OCI-LY1 (cell line): Measurements from ENCODE around the gene MXI1.
A peak's percentile ranks its signal among the peaks of the same experiment; 100 is the strongest.

Experiments
- H2AFZ ChIP-seq: fragments of 200-600 bp; sonication (generic), shearing (Covaris generic); 2 replicates; pipeline ENCODE4 v1.6.0; 2014; ENCODE audit warnings: antibody characterized with exemption, mild to moderate bottlenecking, low read length
- H3F3A ChIP-seq: fragments of 200-600 bp; sonication (generic), shearing (Covaris generic); 2 replicates; pipeline ENCODE4 v1.6.0; 2014; ENCODE audit warnings: mild to moderate bottlenecking, antibody characterized with exemption, low read length, moderate library complexity; ENCODE audit not compliant: insufficient read depth
- H3K27ac ChIP-seq: fragments of 200-600 bp; sonication (generic); 2 replicates; pipeline ENCODE4 v1.5.1; 2014; ENCODE audit warnings: low read length, mixed run types, mild to moderate bottlenecking, low read depth; ENCODE audit not compliant: poor library complexity, severe bottlenecking
- H3K27me3 ChIP-seq: fragments of 200-600 bp; sonication (generic); 2 replicates; pipeline ENCODE4 v1.6.0; 2014; ENCODE audit warnings: antibody characterized with exemption, mild to moderate bottlenecking, low read length, moderate library complexity; ENCODE audit not compliant: insufficient read depth
- H3K36me3 ChIP-seq: fragments of 200-600 bp; sonication (generic); 2 replicates; pipeline ENCODE4 v1.6.1; 2014; ENCODE audit warnings: mild to moderate bottlenecking, antibody characterized with exemption, low read length, moderate library complexity, mixed read lengths; ENCODE audit not compliant: insufficient read depth
- H3K4me1 ChIP-seq: fragments of 200-600 bp; sonication (generic); 2 replicates; pipeline ENCODE4 v1.5.1; 2014; ENCODE audit warnings: mild to moderate bottlenecking, low read length, moderate library complexity; ENCODE audit not compliant: insufficient read depth, severe bottlenecking
- H3K4me2 ChIP-seq: fragments of 200-600 bp; sonication (generic), shearing (Covaris generic); 2 replicates; pipeline ENCODE4 v1.6.1; 2014; ENCODE audit warnings: low read length
- H3K4me3 ChIP-seq: fragments of 200-600 bp; sonication (generic); 2 replicates; pipeline ENCODE4 v1.5.1; 2014; ENCODE audit warnings: low read length, low read depth, mild to moderate bottlenecking, mixed read lengths; ENCODE audit not compliant: poor library complexity, severe bottlenecking
- H3K79me2 ChIP-seq: fragments of 200-600 bp; shearing (Covaris generic); 2 replicates; pipeline ENCODE4 v1.6.1; 2016; ENCODE audit warnings: mixed run types, low read length, mixed read lengths; ENCODE audit not compliant: insufficient read depth
- H3K9ac ChIP-seq: fragments of 200-600 bp; sonication (generic), shearing (Covaris generic); 2 replicates; pipeline ENCODE4 v1.6.1; 2014; ENCODE audit warnings: mild to moderate bottlenecking, low read length, mixed read lengths
- H3K9me2 ChIP-seq: fragments of 200-600 bp; sonication (generic), shearing (Covaris generic); 2 replicates; pipeline ENCODE4 v1.6.1; 2014; ENCODE audit warnings: low read depth, mild to moderate bottlenecking, low read length, mixed read lengths
- H3K9me3 ChIP-seq: fragments of 200-600 bp; shearing (Covaris generic); 2 replicates; pipeline ENCODE4 v1.6.1; 2014; ENCODE audit warnings: low read length, mixed read lengths
- H4K20me1 ChIP-seq: fragments of 200-600 bp; sonication (generic), shearing (Covaris generic); 2 replicates; pipeline ENCODE4 v1.6.0; 2016; ENCODE audit warnings: mild to moderate bottlenecking, low read length; ENCODE audit not compliant: insufficient read depth
- EZH2 ChIP-seq: fragments of 200-600 bp; sonication (generic), shearing (Covaris generic); IDR thresholded peaks from 2 replicates; pipeline ENCODE4 v1.8.0; 2017; ENCODE audit warnings: borderline replicate concordance, mixed run types, mild to moderate bottlenecking, antibody characterized with exemption, low read length, moderate library complexity, mixed read lengths
- TF ChIP-seq, protein P1 (sequence below): fragments of 200-600 bp; sonication (generic), shearing (Covaris generic); IDR thresholded peaks from 2 replicates; pipeline ENCODE4 v1.5.1; 2017; ENCODE audit warnings: mild to moderate bottlenecking, antibody characterized with exemption, low read length, moderate library complexity, mixed read lengths

Gene MXI1

DNA sequence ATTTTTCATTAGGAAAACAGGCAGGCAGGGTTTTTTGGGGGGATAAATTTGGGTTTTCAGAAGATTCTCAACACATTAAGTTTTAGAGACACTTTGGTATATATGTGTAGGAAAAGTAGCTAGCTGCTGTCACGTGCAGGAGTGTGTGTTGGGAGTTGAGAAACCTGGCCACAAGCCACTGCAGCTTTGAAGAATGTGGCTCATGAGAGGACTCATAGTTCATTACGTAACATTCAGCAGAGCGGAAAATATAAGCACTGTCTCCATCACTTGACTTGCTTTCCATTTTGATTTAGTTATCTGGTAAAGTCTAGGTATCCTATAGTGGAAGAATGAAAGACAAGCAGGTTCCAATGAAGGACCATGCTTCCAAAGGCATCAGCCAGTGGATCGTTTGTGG lies 66.1 kb downstream of the MXI1 start:
- H3K27ac ChIP-seq, result peak overlapping the region; percentile 84
- H3K4me1 ChIP-seq, result peaks cover 91% of the 10 kb centered on the region
- H3K4me2 ChIP-seq, result peak overlapping the region; percentile 42

DNA sequence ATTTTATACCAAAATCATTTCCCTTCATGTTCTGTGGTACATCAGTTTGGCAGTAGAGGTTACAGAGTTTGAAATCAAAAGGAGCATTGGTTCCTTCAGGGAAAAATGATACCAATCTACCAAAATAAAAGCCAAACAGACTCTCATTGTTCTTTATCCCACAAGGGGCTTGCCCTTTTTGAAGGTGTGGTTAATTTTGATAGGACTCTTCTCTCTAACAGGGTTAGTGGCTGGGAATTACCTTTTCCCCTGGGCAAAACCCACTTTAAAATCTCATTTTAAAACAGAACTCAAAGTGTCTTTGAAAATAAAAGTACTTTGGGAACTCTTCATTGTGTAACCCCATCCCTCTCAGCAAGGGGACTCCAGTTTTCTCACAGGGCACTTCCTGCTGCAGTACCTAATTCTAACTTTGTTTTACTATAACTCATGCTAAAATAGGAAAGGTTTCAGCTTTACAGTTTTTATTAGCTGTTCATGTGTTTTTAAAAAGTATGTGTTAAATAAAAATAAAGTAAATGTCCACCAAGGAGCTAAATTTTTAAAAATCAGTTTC lies 66.7 kb downstream of the MXI1 start:
- Histone ChIP-seq H3K9me2 (no peaks in the 10 kb centered on the region), H3K4me2 (peak overlapping the region; percentile 42), H3K27me3 (no peaks in the 10 kb centered on the region), H3K9ac (peak overlapping the region; percentile 27), H3F3A (peaks cover 4% of the 10 kb centered on the region; the same call in 1 of the 2 replicates), H3K9me3 (no peaks in the 10 kb centered on the region), H3K36me3 (no peaks in the 10 kb centered on the region), H4K20me1 (no peaks in the 10 kb centered on the region), H3K27ac (peak overlapping the region; percentile 84), H3K79me2 (no peaks in the 10 kb centered on the region), H2AFZ (no peak overlapping the region), H3K4me1 (peaks cover 91% of the 10 kb centered on the region), H3K4me3 (no peak overlapping the region)
- TF ChIP-seq EZH2, result no peak
- TF ChIP-seq, protein P1, sequence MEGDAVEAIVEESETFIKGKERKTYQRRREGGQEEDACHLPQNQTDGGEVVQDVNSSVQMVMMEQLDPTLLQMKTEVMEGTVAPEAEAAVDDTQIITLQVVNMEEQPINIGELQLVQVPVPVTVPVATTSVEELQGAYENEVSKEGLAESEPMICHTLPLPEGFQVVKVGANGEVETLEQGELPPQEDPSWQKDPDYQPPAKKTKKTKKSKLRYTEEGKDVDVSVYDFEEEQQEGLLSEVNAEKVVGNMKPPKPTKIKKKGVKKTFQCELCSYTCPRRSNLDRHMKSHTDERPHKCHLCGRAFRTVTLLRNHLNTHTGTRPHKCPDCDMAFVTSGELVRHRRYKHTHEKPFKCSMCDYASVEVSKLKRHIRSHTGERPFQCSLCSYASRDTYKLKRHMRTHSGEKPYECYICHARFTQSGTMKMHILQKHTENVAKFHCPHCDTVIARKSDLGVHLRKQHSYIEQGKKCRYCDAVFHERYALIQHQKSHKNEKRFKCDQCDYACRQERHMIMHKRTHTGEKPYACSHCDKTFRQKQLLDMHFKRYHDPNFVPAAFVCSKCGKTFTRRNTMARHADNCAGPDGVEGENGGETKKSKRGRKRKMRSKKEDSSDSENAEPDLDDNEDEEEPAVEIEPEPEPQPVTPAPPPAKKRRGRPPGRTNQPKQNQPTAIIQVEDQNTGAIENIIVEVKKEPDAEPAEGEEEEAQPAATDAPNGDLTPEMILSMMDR, result no peak

More for the DNA sequence above, 66.1 kb downstream of the MXI1 start:
- no peak for TF ChIP-seq EZH2
- TF ChIP-seq, protein P1, result no peak
- H3K79me2 ChIP-seq, result no peaks in the 10 kb centered on the region
- H3F3A ChIP-seq, result peaks cover 4% of the 10 kb centered on the region; the same call in 1 of the 2 replicates
- H3K27me3 ChIP-seq, result no peaks in the 10 kb centered on the region
- no peaks in the 10 kb centered on the region for H3K36me3 ChIP-seq
- no peak overlapping the region for H2AFZ ChIP-seq
- H4K20me1 ChIP-seq, result no peaks in the 10 kb centered on the region
- peak overlapping the region; percentile 5; the same call in 1 of the 2 replicates for H3K9ac ChIP-seq
- H3K9me3 ChIP-seq, result no peaks in the 10 kb centered on the region
- peak overlapping the region; percentile 9 for H3K4me3 ChIP-seq
- H3K9me2 ChIP-seq, result no peaks in the 10 kb centered on the region

DNA sequence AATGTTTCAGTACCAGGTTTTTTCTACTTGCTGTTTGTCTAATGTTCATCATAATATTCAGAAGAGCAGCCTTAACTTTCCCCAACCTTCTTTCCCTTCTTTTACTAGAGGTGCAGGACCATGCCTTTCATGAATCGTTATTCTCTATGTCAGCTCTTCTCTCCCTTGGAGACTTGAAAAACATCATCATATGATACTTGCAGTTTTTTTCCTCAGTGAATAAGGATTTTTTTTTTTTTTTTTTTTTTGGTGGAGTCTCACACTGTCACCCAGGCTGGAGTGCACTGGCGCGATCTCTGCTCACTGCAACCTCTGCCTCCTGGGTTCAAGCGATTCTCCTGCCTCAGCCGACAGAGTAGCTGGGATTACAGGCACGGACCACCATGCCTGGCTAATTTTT lies 67.2 kb downstream of the MXI1 start:
- Histone ChIP-seq H3K27me3 (no peaks in the 10 kb centered on the region), H3K4me2 (peak overlapping the region; percentile 42; the same call in 1 of the 2 replicates), H2AFZ (no peak overlapping the region), H3K79me2 (no peaks in the 10 kb centered on the region), H3K9ac (peak overlapping the region; percentile 27; the same call in 1 of the 2 replicates), H3K4me1 (peaks cover 89% of the 10 kb centered on the region), H4K20me1 (no peaks in the 10 kb centered on the region), H3K9me2 (no peaks in the 10 kb centered on the region), H3K36me3 (peaks cover under 1% of the 10 kb centered on the region; the same call in 1 of the 2 replicates), H3K27ac (peak overlapping the region; percentile 84), H3K9me3 (no peaks in the 10 kb centered on the region), H3K4me3 (no peak overlapping the region), H3F3A (peaks cover 4% of the 10 kb centered on the region; the same call in 1 of the 2 replicates)
- TF ChIP-seq, protein P1, result no peak
- no peak for TF ChIP-seq EZH2
